Stimulated activated CD4-positive, alpha-beta T cell treated with anti-CD3 and anti-CD28 coated beads, Interleukin-15, amount 100 ng/mL, for 1 hour (primary cell): ENCODE data around the gene CCNK.

Experiments used
- DNase-seq, 2 donors: peaks; one replicate each; pipeline ENCODE4 v3.0.0-alpha.2; 2020; ENCODE audit warnings: low read depth in 1 of 2, low spot score in 1 of 2

The CCNK gene

DNA sequence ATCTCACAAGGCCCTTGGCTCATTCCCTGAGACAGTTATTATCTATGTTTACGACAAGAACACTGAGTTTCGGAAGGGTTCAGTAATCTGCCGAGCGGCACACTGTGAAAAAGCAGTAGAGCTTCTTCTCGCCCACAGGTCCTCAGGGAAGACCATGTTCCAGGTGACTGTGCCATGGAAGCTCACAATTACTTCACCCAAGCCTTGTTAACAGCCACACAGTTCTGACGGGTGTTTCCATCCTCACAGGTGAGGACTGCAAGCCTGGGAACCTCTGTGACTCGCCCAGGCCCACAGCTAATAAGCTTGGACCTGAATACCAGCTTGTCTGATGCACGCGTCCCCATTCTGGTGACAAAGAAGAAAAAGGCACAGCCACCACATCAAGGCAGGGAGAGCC is 15.9 kb upstream of the CCNK start:
- DNase-seq = no peak

DNA sequence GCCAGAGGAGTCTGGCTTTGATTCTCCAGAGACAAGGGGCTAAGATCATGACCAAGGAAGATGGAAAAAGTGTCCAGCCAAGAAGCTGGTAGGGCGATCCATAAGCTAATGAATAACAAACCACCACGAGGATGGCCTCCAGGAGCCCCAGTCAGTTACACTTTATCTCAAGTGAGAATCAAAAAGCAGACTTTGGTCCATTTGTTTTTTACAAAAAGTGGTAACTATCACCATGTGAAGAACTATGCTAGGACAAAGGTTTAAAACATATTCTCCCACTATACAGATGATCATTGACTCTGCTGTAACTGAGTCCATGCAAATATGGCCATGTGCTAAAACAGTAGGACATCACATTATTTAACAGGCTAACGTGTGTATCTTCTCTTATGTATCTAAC is 14.5 kb upstream of the CCNK start:
- no peak for DNase-seq

DNA sequence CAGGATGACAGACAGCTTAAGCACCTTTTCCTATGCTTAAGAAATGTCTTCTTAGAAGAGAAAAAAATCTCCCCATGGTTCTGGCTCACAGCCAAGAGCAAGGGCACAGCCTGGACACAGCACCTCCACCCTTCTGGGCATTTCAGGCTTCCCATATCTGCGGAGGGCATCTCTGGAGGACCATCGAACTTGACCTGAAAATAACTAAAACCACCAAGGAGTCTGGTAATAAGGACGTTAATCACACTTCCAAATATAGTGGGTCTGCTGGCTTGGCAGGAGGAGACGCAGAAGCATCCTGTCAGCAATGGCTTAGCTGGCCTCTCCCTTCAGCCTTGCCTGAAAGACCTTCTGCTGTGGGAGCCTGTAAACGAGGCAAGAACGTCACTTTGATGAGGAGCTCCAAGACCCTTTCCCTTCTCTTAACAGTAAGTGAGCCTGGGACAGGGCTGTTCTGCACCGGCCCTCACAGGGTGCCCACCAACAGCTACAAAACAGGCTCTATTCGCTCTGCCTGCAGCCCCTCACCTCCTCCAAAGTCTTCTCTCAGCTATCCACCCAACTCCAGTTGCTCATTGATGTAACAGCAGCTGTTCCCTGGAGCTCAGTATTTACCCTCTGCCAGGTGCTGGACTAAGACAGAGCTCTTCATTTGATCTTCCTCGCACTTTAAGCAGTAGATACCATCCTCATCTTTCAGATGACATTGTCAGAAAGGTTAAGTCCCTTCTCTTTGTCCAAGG is 13.7 kb upstream of the CCNK start:
- DNase-seq = no peak

DNA sequence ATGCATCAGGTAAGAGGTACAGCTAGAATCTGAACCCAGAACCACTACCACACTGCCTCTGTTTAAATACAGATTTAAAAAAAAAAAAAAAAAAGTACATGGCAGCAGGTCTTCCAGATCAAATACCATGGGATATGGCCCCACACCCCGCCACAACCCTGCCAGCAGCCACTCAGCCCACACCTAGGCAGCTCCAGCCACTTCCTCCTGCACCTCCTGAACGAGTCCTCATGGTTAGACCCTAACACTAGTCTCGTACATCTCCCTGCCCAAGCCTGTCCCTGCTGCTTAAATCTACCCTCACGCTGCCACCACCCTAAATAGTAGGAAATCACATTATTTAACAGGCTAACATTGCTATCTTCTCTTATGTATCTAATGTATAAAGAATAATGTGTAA is 13.1 kb upstream of the CCNK start:
- no peak for DNase-seq

DNA sequence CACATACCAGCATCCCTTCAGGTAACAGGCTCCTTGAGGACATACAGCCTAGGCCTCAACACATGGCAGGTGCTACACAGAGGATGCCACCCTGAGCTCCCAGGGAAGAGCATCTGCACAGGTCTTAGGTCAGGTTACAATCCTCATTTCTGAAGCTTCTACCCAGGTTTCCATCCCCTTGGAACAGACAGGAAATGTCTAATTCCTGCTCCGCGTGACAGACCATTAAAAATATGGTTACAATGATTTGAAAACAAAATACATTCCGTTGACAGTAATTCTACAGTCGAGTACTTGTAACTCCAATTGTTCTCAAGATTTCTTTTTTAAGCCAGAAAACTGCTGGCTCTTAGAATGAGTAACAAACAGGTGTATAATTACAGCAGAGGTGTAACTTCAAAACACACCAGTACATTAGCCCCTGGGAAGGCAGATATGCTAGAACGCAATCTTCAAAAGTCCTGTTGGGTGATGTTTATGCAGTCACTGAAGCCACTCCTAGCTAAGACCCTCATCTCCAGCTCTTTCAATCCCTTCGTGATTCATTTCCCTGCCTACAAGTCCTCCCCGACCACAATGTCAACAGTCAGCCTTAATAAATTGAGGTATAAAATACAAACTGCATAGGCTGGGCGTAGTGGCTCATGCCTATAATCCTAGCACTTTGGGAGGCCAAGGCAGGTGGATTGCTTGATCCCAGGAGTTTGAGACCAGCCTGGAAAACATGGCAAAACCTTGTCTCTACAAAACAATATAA is 12.2 kb upstream of the CCNK start:
- no peak for DNase-seq

DNA sequence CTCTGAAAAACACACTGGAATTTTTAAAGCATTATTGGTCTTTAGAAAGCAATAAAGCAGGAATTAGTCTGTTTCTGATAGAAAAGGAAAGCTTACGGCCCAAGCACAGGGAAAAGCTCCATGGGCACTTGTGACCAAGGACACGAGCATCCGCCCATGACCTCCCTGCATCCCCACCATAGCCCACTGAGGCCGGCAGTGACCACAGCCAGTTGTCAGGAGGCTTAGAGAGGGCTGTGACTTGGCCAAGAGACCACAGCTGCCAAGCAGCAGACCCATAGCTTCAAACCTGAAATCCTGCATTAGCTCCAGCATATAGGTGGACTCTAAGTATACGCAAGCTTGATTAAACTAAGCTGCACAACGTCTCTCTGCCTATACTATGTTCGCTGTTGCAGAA is 9.5 kb upstream of the CCNK start:
- DNase-seq = no peak

DNA sequence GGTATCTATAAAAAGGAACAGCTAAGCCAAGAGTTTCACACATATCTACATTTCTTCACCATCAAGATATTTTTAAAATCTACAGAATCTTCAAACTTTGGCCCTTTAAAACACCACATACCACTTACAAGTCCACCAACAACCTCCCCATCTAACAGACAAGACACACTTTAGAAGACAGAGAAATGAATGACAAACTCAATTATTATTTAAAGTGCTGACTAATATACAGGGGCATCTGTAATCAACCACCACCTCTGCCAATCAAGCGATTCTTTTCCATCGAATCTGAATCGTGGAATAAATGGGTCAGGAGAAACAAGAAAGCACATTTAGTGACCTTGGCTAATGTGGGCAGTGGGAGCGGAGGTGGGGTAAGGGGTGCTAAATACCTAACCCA is 8.3 kb upstream of the CCNK start:
- no peak for DNase-seq

DNA sequence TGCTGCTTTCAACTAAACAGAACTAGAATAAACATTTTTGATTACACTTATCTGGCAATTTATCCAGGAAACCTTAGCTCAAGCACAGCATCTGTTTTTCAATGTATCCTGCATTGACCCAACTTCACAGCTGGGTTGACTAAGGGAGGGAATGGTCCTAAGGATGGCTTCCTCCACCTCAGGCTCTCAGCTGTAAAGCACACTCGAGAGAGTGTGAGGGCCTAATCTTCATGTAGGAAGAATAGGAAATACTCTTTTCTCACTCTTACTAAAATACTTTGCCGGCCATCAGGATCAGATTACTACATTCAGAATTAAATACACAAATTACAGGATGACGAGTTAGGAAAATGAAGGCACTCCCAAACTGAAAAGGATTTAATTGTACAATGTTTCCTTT is 7.8 kb upstream of the CCNK start:
- no peak for DNase-seq

DNA sequence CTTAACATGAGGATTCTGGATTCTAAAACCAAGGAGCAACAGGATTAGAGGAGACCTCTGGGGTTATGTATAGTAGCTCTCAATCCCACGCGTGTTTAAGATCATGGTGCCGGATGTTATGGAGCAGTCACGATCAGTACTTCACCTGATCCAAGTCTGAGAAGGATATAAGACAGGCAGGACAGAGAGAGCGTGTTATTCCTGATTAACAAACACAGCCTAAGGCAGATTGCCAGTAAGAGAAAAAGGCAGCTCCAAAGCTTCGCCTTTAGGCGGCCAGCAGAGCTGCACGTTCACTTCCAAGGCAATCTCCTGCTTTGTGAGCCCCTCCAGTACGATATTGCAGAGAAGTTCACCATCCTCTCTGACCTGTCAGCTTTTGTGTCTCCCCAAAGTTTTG is 6.0 kb upstream of the CCNK start:
- no peak for DNase-seq

DNA sequence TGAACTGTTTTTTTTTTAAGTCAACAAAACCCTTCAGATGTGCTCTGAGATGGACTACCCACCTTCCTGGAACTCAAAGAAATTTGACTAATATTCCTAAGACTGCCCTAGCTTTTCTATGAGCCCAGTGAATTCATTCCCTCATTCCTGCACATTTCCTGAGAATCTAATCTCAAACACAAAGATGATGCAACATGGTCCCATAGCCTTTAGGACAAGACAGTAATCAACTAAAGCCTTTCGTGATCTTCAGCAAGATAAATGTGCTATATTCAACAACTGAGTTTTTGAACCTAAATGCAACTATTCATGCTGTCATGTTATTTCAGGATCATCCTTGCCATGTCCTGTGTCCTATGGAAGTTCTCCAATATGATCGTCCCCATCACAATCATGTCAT is 5.5 kb upstream of the CCNK start:
- DNase-seq = no peak

DNA sequence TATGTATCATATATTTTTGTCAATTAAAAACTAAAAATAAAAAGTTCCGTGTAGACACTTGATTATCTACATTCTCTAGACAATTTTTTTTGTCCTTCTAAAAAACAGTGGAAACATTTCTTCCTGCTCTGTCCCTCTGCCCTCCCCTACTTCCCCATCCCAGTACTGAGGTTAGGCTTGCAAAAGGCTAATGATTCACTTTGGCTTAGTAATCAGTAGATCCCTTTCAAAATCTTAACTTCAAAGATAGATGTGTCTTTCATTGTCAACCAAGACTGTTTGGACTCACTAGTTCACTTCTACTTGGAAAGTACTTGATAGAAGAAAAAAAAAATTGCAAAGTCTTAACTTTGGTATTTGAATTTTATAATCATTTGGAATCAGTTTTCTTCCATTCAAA is 4.3 kb upstream of the CCNK start:
- DNase-seq = no peak

DNA sequence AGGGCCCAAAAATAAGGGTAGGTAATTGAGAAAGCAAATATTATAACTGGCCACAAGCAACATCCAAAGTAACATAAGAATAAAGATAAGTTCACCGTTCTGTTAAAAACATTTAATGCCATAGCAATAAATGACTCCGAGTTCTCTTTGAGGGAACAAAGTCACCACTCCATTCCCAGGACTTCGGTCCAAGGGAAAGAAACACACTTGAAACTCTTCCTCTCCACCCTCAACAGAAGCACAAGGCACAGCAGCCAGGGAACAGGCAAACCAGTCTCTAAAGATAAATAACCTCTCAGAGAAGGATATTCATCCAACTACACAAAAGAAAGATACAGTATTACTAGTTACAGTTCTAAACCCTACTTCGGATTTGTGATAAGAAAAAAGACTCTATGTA is 3.1 kb upstream of the CCNK start:
- DNase-seq = no peak

DNA sequence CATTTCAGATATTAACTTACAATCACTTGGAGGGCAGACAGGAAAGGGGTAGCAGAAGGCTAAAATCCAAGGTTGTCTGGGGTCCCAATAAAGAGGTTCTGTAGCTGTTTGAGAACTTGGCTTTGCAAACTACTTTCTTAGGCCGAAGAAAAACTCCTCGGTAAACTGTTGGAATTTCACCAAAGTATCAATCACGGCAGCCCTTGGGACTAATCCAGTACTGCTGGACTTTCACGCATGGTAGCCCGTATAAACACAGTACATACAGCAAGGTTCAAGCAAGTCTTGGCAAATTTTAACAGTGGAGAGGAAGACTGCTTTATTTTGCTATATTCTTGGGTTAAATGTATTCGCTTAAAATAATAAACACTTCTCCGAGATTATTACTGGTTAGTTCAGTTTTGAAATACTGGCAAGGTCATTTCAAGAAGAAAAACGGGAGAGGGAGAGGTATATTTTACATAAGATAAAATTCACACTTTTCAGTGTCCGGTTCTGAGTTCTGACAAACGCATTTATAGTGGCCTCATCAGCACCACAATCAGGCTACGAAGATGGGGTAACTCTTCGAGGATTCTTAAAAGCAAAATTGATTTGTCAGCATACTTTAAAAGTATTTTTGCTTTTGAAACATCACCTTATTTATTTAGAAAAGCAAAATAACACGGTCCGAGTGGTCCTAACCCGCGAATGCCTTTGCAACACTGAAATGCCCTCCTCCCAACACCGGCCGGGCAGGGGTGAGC is 1.9 kb upstream of the CCNK start:
- no peak for DNase-seq

DNA sequence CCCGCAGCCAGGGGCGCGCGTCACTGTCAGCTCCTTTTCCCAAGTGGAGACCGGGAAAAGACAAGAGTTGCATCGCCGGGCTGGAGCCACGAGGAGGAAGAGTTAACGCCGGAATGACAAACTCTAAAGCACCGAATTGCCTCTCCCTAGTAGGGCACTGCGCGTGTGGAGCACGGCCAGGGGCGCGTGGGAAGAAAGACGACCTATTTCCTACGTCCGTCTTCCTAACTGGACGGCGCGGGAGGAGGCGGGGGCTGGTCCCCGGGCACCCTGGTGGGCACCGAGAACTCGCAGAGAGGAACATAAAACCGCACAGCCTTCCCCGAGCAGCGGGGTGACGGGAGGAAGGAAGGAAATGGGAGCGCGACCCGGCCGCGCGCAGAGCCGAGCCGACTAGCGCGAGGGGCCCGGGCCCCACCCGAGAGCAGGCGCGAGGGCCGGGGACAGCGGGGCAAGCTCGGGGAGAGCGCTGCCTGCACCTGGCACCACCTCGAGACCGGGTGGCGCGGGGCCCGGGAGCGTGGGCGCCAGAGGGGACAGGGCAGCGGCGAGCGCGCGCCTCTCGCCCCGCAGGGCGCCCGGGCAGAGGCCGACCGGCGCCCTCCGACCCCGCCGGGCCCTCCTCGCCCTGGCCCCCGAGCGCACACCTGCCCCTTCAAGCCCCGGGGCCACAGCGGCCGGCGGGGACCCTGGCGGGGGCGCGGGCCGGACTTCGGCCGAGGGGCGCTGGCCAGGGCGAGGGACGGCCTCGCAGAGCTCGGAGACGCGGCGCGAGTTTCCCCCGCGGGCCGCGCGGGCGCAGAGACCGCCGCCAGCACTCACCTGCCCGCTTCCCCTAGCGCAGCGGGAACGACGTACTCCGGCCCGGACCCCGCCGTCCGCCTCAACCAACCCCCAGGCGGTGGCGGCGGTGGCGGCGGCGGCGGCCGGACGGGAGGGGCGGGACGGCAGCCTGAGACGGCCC is 1.0 kb upstream of the CCNK start, which contains the start of gene SETD3:
TSS of gene SETD3 (minus strand) at position 954 of the 964 bp plus-strand sequence. CDS start 15,054 bp downstream, outside the sequence.
- peak; percentile 2 to 12 for DNase-seq

DNA sequence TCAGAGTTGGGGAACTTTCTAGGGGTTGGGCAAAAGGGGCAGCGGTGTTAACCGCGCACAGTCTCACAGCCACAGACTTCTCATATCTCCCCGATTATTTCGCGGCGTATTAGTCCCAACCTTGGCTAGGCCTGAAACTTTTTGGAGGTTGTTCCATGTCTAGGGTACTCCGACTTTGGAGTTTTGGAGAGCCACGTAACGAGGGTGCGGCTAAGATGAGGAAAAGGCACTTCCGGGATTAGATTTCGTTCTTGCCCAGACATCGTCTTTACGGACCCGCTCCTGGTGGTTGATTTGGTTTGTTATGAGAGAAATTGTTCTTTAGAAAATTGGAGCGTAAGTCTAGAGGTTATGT is 513 bp downstream of the CCNK start:
- no peak for DNase-seq

DNA sequence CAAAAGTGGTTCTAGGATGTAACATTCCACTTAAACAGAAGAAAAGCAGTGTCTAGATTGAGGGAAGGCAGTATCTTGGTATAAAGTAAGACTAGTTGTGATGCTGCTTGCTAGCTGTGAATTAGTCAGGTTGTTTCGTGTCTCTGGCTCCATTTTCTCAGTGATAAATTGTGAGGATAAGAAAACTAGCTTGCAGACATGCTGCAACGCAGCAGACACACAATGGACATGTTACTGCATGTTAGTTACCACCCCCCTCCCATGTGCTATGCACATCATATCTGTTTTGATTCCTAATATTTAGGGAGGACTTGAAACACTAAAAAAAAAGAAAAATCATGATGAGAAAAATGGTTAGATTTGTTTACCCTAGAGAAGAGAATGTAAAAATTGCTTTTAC is 2.9 kb downstream of the CCNK start:
- no peak for DNase-seq

DNA sequence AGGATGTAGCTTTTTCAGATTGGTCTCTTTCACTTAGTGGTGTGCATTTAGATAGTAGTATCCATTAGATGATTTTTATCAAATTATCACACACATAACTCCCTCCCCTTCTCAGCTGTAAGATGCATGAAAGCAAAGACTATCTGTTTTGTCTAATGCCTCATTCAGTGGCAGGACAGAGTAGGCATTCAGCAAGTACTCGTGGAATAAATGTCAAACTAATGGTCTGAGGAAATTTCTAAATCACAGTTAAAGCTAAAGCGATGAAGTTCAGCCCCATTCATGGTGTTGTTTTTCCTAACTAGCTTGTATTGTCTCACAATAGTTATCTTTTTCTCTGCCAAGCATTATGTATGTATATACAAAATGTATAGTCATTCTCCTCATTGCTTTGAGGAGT is 16.1 kb downstream of the CCNK start:
- no peak for DNase-seq

DNA sequence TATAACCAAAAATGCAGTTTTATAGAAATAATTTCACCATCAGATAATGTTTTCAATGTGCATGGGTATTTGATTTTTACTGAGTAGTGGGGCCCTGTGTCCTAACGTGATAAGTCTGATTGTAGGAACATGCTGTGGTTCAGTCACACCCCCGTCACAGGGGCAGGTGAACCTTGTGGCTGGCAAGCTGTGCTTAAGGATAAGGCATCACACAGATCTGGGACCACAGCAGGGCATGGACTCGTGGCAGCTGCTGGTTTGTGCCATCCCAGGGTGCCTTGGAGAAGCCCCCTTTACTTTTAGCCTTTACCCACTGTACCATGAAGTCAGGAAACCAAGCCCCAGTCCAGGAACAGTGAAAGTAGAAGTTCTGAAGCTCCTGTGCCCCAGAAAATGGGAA is 16.7 kb downstream of the CCNK start:
- no peak for DNase-seq

DNA sequence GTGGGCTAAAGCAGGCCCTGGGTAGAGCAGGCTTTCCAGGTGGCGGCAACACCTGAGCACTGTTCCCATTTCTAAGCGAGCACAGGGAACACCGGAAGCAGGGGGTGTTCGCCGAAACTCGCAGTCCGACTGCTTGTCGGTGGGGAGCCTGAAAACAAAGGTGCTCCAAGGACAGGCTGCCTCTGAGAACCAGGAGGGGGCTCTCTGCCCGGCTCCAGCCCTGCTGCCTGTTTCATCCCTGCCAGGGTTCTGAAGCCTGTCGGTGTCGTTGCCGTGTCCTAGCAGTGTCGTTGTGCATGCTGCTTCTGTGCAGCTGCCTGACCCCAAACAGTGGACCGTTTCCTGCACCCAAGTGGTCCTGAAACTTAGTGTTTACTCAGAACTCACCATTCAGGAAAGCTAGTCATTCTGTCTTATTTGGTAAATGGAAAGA is 21.8 kb downstream of the CCNK start:
- no peak for DNase-seq

DNA sequence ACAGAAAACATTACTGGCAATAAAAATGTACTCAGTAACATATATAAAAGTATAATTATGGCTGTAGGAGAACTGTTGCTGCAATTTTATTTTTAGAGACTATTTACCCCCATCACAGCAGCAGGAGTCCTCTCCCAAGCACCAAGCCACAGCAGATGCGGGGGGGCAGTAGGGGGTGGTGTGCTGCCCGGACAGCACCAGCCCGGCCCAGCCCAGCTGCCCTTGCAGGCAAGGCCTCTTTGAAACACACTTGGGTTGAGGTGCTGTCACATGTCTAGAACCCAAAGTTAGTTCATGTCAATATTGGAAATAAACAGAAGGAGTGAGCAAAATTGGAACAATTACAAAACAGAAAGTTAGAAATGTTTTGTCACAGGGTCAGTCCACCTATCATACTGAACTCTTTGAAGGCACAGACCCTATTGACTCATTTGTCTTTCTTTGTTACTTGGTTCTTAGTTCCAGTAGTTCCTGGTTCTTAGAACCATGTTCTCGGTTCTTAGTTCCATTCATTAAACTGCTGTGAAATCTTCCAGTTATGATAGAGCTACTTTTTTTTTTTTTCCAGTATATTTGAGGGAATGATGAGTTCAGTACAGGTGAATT is 22.7 kb downstream of the CCNK start:
- DNase-seq = no peak

DNA sequence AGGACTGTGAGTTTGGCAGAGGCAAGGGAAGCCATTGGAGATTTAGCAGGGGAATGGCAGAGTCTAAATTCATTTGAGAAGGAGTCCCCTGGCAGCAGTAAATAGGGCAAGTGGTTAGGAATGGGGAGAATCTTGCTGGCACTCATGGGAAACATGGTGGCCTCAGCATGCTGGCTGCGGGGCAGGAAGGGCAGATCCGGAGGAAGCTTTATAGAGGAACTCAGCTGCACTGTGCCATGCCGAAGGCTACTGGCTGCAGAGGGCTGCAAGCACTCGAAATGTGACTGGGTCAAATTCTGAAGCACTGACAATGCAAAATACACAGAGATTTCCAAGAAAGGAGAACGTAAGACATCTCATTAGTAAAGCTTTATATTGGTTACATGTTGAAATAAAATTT is 23.9 kb downstream of the CCNK start:
- no peak for DNase-seq
